GM11168 (cell line): ENCODE results near the gene RNF220.
"Not testable (repeated sequence)": the region's sequence is repeated elsewhere in the genome, so short reads cannot be mapped to it uniquely, and the experiment has no call there.

Experiments
- in situ Hi-C: fragments of 300-500 bp; cut with MboI; formaldehyde crosslinking; loops from one replicate; pipeline ENCODE4 v1.12.0; 2022; ENCODE audit warnings: low sequenced_read_pairs; ENCODE audit not compliant: unreplicated experiment

RNF220 gene

GRCh38 chr1:44484155-44484688 lies 79.2 kb downstream of the RNF220 start:
- in situ Hi-C loops: no loop called here

GRCh38 chr1:44485229-44485933 lies 80.3 kb downstream of the RNF220 start:
- in situ Hi-C loops: no loop called here

- in situ Hi-C loops: no loop called here
These were observed 80.9 kb downstream of the RNF220 start for GRCh38 chr1:44485934-44486460.

- in situ Hi-C loops: no loop called here
These were observed 84.4 kb downstream of the RNF220 start for GRCh38 chr1:44489481-44489880.

GRCh38 chr1:44496541-44497171 lies 91.6 kb downstream of the RNF220 start:
- in situ Hi-C loops: no loop called here

- in situ Hi-C loops: no loop called here
These were observed 92.5 kb downstream of the RNF220 start for GRCh38 chr1:44497422-44498170.

- in situ Hi-C loops: no loop called here
These were observed 94.3 kb downstream of the RNF220 start for GRCh38 chr1:44499306-44499705.

GRCh38 chr1:44500181-44501046 lies 95.4 kb downstream of the RNF220 start:
- in situ Hi-C loops: no loop called here

- in situ Hi-C loops: no loop called here
These were observed 96.2 kb downstream of the RNF220 start for GRCh38 chr1:44501047-44501890.

GRCh38 chr1:44502823-44503222 lies 97.8 kb downstream of the RNF220 start:
- in situ Hi-C loops: not testable (repeated sequence)

GRCh38 chr1:44503625-44504024 lies 98.6 kb downstream of the RNF220 start:
- in situ Hi-C loops: no loop called here

GRCh38 chr1:44505210-44505993 lies 100.3 kb downstream of the RNF220 start:
- in situ Hi-C loops: no loop called here

- in situ Hi-C loops: no loop called here
These were observed 102.7 kb downstream of the RNF220 start for GRCh38 chr1:44507490-44508396.

GRCh38 chr1:44508397-44508745 lies 103.3 kb downstream of the RNF220 start:
- in situ Hi-C loops: no loop called here

- in situ Hi-C loops: no loop called here
These were observed 106.3 kb downstream of the RNF220 start for GRCh38 chr1:44511363-44511762.

GRCh38 chr1:44511769-44512168 lies 106.7 kb downstream of the RNF220 start:
- in situ Hi-C loops: no loop called here

- in situ Hi-C loops: no loop called here
These were observed 107.3 kb downstream of the RNF220 start for GRCh38 chr1:44512313-44512885.
